Measurements from ENCODE around the gene MMP7. TPM values are rescaled to one million over a fixed set of nuclear protein-coding genes. Genes with fewer than 3 reads are reported as not detected.

MMP7 gene
- total and polyA plus RNA-seq, 8 donors: 0.20 to 136 (median 0.52) TPM; not detected in 1

GRCh38 chr11:102564110-102564509, 33.6 kb upstream of the MMP7 start:
- ATAC-seq (peak; percentile 60), DNase-seq (no peak)
- intact Hi-C loops (cut with DNase I): no loop called here
- Histone ChIP-seq H3K27ac (no peak overlapping the region), H3K4me3 (no peak overlapping the region), H3K9me3 (peaks cover 0 to 12% of the 10 kb centered on the region in 2 donors), H3K4me1 (peaks cover 11 to 22% of the 10 kb centered on the region in 2 donors), H3K27me3 (no peaks in the 10 kb centered on the region), H3K36me3 (no peaks in the 10 kb centered on the region)
- TF ChIP-seq CTCF (IDR thresholded peaks at IDR 0.05): no peak

DNA sequence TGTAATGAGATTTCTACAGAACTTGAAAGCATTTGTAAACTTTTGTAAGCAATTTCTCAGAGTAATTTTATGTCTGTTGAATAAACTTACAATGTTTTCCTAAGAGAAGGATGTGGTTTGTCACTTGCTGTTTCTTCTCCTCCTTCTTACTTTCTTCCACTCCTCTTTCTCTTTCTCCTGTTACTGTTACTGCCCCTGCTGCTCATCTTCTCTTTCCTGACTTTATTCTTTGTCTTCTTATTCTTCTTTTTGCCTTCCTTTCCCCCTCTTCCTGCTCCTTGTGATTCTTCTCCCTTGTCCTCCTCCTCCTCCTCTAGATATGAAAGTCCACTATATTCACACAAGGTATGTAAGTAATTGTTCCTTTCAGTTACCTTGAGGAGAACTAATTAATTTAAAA, 31.1 kb upstream of the MMP7 start:
- intact Hi-C loops (cut with DNase I): no loop called here
- no peaks in the 10 kb centered on the region for H3K27me3 ChIP-seq
- ATAC-seq (no peak), DNase-seq (no peak)
- no peaks in the 10 kb centered on the region for H3K36me3 ChIP-seq
- peak overlapping the region in 1 of 2 donors; percentile 28 for H3K27ac ChIP-seq
- peaks cover 0 to 6% of the 10 kb centered on the region in 2 donors for H3K9me3 ChIP-seq
- no peak overlapping the region for H3K4me3 ChIP-seq
- H3K4me1 ChIP-seq: peaks cover 11 to 22% of the 10 kb centered on the region in 2 donors
- TF ChIP-seq CTCF (IDR thresholded peaks at IDR 0.05): no peak

GRCh38 chr11:102560555-102561011, 30.0 kb upstream of the MMP7 start:
- Histone ChIP-seq H3K4me3 (no peak overlapping the region), H3K9me3 (no peaks in the 10 kb centered on the region), H3K4me1 (peaks cover 11 to 22% of the 10 kb centered on the region in 2 donors), H3K27ac (peak overlapping the region; percentile 31 to 75), H3K27me3 (no peaks in the 10 kb centered on the region), H3K36me3 (no peaks in the 10 kb centered on the region)
- peak in 2 of 4 donors; percentile 23 to 32 for DNase-seq
- ATAC-seq: peak; percentile 77
- intact Hi-C loops (cut with DNase I): no loop called here
- no peak for TF ChIP-seq CTCF (IDR thresholded peaks at IDR 0.05)

DNA sequence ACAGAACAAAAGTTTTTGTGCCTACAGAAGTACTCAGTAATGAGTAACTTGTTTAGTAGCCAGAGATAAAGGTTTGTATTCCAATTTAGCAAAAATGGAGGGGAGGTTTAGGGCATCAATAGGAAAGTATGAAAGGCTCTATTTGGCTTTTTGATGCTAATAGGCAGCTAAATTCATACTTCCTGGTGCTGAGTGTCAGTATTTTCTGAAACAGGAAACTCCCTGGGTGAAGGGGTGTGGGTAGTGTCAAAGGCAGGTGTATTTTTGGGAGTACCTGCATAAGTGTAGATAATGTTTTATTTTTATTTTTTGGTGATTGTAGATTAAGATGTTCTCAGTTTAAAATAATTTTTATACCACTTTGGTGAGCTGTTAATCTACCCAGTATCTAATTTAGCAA, 29.3 kb upstream of the MMP7 start:
- ATAC-seq: peak; percentile 46
- no peak for DNase-seq
- Histone ChIP-seq H3K4me3 (no peak overlapping the region), H3K9me3 (no peaks in the 10 kb centered on the region), H3K27me3 (no peaks in the 10 kb centered on the region), H3K36me3 (no peaks in the 10 kb centered on the region), H3K27ac (peak overlapping the region; percentile 31 to 75), H3K4me1 (peaks cover 11 to 22% of the 10 kb centered on the region in 2 donors)
- no peak for TF ChIP-seq CTCF (IDR thresholded peaks at IDR 0.05)
- intact Hi-C loops (cut with DNase I): no loop called here

- peaks cover 0 to 6% of the 10 kb centered on the region in 2 donors for H3K4me1 ChIP-seq
- no peak for ATAC-seq
- no peaks in the 10 kb centered on the region for H3K36me3 ChIP-seq
- no peaks in the 10 kb centered on the region for H3K9me3 ChIP-seq
- no peak overlapping the region for H3K27ac ChIP-seq
- intact Hi-C loops (cut with DNase I): no loop called here
- H3K27me3 ChIP-seq: no peaks in the 10 kb centered on the region
- H3K4me3 ChIP-seq: no peak overlapping the region
- DNase-seq: no peak
- no peak for TF ChIP-seq CTCF (IDR thresholded peaks at IDR 0.05)
Observed at GRCh38 chr11:102555091-102555490, 24.5 kb upstream of the MMP7 start.
